Activated CD8-positive, alpha-beta memory T cell treated with anti-CD3 and anti-CD28 coated beads for 4 hours (primary cell): ENCODE measurements around the gene GPBAR1.
A peak's percentile ranks its signal among the peaks of the same experiment; 100 is the strongest.
"Not testable (repeated sequence)": the region's sequence is repeated elsewhere in the genome, so short reads cannot be mapped to it uniquely, and the experiment has no call there.

Experiments
- DNase-seq, 2 donors: peaks; one replicate each; pipeline ENCODE4 v3.0.0-alpha.2; 2020; ENCODE audit warnings: low read depth in 2 of 2

Gene GPBAR1

DNA sequence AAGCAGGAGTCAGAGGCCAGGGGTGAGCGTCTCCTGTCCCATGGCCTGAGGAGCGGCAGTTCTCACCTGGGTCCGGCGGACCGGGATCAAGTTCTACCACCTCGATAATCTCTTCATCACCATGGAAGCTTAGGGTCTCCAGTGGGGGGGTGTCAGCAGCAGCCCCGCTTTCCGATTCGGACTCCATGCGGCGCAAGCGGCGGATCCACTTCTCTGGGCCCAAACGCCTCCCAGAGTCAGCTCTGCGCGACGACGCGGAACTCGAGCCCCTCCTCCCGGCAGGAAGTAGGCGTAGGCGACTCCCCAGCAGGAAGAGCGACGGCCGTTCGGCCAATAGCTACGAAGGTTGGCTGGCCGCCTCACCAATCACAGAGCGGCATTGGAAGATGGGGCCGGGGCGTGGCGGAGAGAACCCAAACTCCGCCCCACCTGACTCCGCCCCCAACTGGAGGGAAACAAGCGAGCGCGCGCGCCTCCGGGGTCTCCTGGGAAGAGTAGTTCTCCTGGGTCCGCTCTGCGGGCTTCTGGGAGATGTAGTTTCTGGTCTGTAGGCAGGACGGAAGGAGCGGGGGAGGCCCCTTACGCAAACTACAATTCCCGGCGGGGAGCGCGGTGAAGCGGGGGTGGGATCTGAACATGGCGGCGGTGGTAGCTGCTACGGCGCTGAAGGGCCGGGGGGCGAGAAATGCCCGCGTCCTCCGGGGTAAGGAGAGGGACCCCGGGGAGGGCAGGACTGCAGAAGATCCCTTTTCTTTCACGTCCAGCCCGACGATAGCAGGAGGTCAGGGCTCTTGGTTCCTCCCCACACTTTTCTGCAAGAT lies 9.3 kb downstream of the GPBAR1 start, which contains the start of the genes AAMP and PNKD:
AAMP (minus strand) TSS at position 238 of the 821 bp plus-strand sequence; CDS start at position 187, 51 bp downstream.
PNKD (plus strand) TSS at position 620 of the 821 bp plus-strand sequence; CDS start at position 637, 17 bp downstream.
- peak; percentile 100 for DNase-seq

DNA sequence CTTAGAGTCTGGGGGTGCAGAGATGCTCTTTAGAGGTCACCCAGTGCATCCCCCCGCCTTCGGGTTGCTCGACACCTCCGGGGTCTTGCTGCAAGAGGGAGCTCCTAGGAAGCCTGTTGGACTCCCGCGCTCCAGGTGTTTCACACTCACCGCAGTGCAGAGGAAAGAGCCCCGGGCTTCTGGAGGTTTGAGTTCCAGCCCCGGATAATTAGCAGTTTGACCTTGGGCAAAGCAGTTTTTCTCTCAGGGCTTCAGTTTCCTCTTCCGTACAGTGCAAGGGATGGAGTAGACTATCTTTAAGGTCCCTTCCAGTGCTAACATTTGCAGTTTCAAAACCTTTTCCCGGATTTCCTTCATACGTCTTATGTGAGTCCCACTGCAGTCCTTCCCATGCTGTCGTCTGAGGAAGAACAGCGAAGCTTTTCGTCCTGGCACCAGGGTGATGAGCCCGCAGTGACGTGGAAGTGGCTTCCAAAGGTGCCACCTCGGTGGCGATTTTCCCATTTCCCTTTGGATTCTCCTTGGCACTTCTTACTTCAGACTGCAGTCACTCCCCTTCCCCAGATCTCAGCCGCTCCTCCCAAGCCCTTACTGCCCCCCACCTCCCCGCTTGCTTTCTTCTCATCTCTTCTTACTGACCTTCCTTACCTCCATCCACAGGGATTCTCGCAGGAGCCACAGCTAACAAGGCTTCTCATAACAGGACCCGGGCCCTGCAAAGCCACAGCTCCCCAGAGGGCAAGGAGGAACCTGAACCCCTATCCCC lies 10.1 kb downstream of the GPBAR1 start:
- DNase-seq = no peak

DNA sequence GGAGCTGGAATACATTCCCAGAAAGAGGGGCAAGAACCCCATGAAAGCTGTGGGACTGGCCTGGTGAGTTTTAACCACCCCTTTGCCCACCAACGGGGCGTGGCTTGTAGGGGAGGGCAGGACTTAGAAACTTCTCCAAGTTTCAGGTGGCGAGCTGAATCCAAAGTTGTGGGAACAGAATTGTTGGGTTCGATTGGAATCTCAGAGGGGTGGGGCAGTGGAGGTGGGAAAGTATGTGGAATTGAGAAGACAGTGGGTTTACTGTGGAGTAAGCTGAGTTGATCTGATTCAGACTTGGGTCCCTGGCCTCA lies 10.6 kb downstream of the GPBAR1 start:
- DNase-seq = no peak

DNA sequence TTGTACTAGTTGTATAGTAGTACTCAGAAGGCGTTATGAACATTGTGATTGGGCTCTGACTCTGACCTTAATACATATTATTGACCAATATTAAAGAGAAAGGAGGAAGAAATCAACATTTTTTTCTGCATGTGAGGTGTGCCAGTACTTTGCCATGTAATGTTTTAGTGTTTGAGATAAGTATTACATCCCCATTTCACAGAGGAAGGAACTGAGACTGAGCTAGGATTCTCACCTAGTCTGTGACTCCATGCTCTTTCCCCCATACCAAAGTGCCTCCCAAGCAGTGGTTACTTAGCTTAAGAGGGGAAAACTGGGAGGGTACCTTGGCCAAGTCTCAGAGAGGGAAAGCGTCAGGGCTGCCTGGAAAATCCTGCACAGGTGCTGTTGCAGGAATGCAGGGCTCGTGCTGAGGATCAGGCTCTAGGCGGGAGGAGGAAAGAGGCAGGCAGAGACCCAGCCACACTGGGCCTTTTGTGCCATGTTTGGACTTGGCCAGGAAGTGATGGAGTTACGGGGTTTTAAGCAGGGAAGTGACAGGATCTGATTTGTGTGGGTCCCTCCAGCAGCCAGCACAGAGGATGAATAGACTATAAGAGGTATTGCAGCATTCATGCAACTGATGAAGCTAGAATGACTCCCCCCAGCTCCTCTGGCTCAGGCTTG lies 11.2 kb downstream of the GPBAR1 start:
- DNase-seq = no peak

DNA sequence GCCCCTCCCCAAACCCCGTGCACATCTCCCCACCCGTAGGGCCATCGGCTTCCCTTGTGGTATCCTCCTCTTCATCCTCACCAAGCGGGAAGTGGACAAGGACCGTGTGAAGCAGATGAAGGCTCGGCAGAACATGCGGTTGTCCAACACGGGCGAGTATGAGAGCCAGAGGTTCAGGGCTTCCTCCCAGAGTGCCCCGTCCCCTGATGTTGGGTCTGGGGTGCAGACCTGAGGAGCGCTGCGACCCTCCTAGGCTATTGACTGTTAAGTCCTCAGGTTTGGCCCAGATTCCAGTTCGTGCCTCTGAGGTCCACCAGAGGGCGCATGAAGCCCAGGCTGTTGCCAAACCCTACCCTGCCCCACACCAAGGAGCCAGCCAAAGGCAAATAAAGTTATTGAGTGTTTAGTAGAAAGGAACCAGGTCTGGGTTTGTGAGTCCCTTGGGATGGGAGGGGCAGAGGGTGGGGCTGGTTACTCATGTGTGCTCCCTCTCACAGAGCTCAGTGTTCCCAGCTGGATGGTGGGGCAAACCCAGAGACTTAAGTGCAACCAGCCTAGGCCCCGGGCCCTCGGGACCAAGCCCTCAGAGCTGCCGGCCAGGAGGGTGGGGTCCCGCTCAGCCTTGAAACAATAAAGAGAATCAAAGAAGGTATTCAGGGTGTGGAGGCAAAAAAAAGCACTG lies 11.9 kb downstream of the GPBAR1 start:
- peak; percentile 57 to 66 for DNase-seq

DNA sequence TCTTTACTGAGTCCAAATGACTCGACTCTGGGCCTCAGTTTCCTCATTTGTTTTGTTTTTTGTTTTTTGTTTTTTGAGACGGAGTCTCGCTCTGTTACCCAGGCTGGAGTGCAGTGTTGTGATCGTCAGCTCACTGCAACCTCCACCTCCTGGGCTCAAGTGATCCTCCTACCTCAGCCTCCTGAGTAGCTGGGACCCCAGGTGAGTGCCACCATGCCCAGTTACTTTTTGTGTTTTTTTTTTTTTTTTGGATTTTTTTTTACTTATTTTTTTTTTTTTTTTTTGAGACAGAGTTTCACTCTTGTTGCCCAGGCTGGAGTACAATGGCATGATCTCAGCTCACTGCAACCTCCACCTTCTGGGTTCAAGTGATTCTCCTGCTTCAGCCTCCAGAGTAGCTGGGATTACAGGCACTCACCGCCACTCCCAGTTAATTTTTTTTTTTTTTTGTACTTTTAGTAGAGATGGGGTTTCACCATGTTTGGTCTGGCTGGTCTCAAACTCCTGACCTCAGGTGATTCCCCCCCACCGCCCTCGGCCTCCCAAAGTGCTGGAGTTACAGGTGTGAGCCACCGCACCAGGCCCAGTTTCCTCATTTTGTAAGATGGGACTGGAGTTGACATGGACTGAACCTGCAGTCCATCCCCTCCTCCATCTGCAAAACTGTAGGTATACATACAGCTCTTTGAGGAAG lies 12.5 kb downstream of the GPBAR1 start:
- DNase-seq = not testable (repeated sequence)

DNA sequence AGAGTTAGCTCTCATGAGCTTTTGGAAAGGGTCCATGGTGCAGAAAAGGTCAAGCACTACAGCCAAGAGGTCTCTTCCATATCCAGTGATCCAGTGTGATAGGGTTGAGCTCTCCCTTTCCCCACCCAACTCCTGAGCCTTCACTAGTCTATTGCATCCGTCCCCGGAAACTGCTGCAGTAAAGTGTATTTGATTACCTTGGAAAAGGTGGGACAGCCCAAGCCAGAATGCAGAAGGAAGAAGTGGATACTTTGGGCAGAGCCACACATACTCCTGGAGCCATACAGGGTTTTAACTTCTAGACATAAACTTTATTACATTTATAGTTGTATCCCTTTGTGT lies 13.1 kb downstream of the GPBAR1 start:
- DNase-seq = no peak

DNA sequence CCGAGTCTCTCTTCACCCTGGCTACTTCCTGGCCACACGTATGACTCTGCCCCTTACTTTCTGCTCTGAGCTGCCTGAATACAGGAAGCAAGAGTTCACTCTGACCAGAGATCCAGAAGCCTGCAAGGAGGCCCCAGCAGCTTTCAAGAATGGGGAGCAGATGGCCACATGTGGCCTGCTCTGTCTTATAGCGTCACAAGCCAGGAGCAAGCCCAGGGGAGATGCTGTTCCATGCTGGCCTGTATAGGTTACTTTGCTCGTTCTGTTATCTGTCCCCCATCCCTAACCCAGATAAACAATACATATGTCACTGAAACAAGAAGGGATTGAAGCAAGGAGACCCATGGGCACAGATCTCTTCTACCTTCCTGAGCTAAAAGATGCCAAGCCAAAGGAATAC lies 13.8 kb downstream of the GPBAR1 start:
- DNase-seq = no peak

DNA sequence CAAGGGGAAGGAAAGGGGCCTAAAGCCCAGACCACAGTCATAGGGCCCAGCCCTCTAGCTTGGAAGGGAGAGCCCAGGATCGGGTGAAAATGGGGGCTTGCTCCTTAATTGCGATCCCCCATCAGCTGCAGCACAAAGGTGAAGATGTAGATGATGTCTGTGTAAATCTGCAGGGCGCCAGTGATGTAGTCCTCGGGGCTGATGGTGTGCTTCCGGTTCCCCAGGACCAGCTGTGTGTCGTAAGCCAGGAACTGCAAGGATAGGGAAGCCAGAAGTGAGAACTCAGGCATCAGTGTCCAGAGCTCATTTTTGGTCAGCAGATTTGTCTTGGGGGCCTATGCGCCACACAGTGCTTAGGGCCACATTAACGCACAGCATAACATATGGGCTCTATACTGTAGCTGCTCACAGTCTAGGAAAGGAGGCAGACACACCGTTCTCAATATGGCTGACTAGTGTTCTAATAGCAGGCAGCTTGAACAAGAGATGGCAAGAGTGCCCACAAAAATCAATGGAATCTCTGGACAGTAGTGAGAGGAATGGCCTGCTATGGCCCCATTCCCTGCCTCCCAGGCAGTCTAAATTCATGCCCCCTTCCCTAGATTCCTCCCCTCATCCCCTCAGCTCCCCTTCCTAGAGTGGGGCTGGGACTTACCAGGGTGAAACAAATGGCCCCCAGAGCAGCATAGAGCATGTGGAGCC lies 14.7 kb downstream of the GPBAR1 start:
- DNase-seq = no peak

DNA sequence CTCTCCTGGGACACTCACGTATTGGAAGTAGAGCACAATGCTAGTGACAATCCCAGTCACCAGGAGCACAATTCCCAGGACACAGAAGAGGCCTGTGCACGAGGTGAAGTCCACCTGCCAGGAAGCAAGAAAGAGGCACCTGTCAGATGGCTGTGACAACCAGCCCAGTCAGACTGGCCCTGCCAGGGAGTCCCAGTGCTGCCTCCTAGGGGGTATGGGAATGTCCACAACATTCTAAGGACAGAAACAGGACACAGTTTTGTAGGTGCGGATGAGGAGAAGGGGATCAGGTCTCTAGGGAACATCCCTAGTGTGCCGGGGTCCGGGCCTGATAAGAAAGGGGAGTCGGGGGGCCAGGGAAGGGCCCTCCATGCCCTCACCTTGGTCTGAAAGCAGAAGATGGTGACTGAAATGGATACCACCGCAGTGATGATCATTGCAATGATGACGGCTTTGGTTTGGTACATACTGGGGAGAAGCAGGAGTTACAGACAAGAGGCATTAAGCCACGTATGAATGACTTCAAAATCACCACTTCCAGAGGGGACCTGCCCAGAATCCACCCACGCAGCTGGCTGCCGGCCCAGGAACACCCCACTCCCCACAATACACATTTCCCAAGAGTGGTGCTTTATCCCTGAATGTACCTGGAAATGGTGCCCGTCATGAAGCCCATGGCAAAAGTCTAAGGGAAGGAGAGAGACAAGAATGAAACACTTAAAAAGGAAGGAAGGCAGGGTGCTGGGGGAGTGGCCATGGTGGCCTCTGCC lies 16.4 kb downstream of the GPBAR1 start:
- no peak for DNase-seq

DNA sequence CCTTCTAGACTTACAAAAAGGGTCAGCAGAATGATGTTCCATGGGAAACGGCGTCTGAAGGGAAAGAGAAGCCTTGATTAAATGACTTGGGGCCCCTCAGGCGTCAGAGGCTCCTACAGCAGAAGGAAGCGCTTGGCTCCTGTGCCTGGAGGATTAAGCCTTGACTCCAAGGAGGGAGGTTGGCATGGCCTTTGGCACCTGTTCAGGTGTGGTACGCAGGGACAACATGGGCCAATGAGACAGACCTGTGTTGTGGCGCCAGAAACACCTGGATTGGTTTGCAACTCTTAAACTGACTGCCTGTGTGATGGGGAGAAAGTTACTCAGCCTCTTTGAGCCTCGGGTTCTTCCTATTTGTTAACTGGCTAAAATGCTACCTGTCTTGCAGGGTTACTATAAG lies 17.1 kb downstream of the GPBAR1 start:
- DNase-seq = no peak

DNA sequence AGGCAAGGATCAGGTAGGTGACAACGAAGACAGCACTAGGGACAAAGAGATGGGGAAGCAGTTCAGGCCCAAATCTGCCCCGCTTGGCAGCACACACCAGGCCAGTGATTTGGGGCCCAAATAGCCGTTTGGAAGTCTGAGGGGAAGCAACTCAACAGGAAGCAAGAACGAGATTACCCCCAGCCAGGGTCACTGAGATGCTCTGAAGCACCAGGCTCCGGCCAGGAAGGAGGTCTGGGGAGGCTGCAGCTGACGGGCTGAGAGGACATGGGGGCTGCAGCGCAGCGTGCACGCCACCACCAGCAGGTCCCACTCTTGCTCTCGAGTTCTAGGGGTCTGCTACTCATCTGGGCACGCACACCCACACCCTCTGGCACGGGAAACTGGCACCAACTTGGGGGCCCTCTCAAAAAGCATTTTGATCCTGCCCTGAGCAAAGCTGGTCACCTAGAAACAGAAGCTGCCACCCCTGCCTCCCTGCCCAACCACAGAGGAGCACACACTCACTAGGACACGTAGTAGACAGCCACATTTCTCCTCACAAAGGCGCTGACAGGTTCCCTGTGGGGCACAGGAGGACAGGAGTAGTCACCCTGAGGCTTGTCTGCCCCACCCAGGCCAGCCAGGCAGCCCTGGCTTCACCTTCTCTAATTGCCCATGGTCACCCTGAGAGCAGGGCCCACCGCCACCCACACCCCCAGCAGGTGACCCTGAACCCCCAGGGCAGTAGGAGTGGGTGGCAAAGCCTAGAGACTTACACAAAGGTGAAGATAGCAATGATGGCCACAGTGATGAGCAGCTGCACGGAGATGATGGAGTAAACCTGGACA lies 17.9 kb downstream of the GPBAR1 start:
- DNase-seq = no peak

DNA sequence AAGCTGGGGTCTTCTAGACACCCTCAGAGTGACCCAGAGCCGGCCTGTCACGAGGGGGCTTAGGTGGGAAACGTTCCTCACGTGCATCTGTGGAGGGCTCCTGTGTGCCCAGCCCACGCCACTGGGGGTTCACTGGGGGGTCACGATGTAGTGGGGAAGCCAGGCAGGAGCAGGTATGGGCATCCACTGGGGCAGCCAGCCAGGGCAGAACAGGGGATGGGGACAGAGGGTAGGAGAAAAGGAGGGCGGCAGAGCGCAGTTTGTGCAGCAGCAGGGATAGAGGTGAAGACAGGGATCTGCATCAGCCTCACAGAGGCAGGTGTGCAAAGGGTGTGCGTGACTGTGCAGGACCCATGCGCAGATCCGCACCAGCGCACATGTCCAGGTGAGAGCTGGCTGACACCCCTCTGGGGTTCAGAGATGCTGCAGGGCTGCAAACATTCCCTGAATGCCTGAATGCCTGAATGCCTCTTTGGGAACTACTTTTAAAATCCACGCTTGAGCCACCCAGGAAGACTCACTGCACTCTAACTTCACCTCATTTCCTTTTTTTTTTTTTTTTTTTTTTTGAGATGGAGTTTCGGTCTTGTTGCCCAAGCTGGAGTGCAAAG lies 19.6 kb downstream of the GPBAR1 start:
- DNase-seq = no peak

DNA sequence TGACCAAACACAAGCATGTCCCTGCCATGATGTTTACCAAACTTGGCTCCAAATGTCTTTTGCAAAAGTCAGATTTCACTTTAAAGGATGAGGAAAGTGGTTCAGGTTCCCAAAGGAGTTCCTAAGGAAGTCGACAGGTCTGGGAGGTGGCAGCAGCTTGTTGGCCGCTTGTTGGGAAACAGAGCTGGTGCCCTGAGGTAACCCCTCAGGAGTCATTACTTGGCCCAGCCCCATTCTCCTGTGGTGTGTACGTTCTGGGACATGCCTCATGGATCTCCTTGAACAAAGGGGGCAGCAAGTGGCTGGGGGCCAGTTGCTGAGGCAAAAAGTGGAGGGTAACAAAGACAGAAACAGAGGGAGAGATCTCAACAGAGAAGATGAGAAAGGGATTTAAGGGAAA lies 20.6 kb downstream of the GPBAR1 start:
- no peak for DNase-seq

DNA sequence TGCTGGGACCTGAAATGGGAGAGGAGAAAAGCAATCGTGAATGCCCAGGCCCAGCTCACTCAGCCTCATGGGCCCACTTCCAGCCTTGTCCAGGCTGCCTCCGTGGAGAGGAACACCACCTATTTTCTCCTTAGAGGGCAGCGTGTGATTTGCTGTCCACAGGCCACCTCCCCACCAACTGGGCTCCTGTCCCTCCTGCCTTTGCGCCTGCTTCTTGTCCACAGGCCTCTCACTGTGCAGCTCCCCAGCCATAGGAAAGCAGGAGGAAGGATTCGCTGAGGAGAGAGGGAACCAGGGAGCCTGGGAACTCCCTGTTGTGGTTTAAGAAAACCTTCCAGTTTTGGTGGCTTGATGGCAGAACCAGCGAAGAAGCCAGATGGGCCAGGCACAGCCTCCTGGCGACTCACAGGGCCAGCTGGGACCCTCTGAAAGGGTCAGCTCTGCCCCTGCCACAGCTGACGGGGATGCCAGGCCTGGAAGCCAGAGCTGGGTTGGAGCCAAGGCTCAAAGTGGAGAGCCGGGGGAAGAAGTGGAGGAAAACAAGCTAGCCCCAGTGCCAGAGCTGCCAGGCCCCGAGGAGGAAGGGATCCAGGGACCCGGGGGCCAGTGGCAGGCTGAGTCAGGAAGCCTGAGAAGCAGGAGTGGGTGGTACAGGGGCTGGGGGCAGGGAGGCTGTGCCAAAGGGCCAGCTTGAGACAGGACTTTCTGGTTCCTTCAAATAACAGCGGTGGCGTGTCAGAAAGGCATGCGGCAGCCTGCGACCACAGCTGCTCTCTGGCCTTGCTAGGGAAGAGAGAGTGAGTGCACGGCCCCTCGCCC lies 21.6 kb downstream of the GPBAR1 start:
- DNase-seq = no peak

DNA sequence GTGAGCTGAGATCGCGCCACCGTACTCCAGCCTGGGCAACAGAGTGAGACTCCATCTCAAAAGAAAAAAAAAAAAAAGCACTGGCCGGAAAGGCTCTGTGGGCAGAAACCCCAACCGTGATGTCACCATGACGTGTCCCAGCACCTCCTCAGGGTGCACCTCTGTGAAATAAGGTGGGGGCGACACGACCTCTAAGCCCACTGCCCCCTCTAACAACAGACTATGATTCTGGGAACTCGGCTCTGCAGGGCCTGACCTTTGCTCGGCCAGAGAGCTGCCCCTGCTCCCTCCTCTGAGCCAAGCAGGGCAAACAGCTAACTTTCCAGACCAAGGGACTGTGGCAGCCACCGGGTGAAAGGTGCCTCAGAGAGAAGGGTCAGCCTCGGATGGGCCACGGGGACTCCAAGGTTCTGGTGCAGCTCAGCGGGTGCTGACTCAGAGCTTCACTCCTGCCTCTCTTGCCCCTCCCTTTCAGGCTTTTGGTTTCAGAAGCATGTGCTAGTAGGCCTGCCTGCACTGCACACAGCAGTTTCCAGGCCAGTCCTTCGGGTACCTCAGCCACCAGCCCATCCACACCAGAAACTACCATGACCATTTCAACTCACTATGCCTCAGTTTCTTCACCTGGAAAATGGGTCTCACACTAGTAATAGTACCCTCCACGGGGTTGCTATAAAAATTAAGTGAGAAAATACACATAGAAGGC lies 23.4 kb downstream of the GPBAR1 start:
- peak in 1 of 2 donors; percentile 53 for DNase-seq

DNA sequence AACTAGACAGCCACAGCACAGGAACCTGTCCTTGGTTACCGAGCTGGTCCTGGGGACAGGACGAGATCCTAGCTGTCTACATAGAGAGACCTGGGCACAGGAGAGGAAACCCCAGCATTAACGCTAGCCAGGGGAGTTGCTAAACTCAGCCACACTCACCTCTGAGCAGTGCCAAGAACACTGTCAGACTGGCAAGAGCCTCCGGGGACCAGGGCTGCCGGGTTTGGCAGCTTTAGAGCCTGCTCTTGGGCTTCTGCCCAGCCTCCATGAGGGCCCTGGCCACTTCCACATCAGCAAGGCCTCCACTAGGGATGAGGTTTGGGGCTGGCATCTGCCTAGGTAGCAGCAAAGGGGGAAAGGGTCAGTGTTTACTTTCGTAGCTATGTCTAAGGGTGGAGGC lies 24.8 kb downstream of the GPBAR1 start:
- DNase-seq = no peak
